ENCODE measurements around the gene CABCOCO1. TPM values are rescaled to one million over a fixed set of nuclear protein-coding genes. Genes with fewer than 3 reads are reported as not detected.
A peak's percentile ranks its signal among the peaks of the same experiment; 100 is the strongest.

CABCOCO1 gene
- total RNA-seq, 1 donor from 2014 or later = not detected

DNA sequence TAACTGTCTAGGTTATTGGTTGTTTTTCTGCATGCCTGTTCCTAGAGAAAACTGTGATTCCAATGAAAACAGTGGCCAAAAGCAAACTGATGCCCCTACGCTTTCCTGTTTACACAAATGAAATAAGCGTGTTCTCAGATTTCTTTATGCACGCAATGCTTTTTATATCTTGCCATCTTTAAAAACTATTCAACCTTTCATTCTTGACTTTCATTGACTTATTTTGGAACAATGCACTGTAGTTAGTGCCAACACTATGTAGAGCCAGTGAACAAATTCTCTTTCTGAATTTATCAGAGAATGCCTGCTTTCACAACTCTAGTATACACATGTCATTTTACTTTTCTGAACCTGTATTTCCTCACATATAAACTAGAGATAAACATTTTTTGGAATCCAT lies 86.6 kb downstream of the CABCOCO1 start:
- DNase-seq (ENCODE audit: low spot score, unreplicated experiment) = no peak
- TF ChIP-seq CTCF (IDR thresholded peaks at IDR 0.05; ENCODE audit: unreplicated experiment) = no peak
- H3K4me3 Mint-ChIP-seq (ENCODE audit: low read depth) = no peak overlapping the region
- no peaks in the 10 kb centered on the region for H3K36me3 Mint-ChIP-seq (ENCODE audit: insufficient read depth)
- peaks cover 3% of the 10 kb centered on the region for H3K9me3 Mint-ChIP-seq (ENCODE audit: low read depth)
- H3K4me1 Mint-ChIP-seq (ENCODE audit: low read depth) = peaks cover 48% of the 10 kb centered on the region
- H3K27me3 Mint-ChIP-seq = no peaks in the 10 kb centered on the region
- no peak overlapping the region for H3K27ac Mint-ChIP-seq

DNA sequence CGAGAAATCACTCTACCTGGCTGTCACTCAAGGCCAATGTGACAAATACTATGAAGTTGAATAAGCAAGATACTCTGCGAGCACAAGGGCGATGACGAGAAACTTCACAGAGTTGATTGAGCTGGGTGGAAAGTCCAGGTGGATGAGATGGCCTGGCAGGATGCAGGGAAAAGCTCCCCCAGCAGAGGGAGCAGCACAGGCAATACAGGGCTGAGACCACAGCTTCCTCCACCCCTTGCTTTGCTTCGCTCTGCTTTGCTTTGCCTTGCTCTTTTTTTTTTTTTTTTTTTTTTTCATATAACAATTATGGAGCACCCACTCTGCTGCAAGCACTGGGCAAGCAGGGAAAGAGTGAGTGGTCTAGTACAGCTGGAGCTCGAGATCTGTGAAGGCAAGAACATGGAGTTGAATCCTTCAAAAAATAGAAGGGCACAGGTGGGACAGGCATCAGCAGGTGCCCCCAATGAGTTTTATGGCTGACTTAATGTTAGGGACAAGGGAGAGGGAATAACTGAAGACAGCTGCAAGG lies 88.3 kb downstream of the CABCOCO1 start:
- Mint-ChIP-seq H3K27ac (peak overlapping the region; percentile 60), H3K9me3 (ENCODE audit: low read depth) (peaks cover 3% of the 10 kb centered on the region), H3K4me3 (ENCODE audit: low read depth) (no peak overlapping the region), H3K27me3 (no peaks in the 10 kb centered on the region), H3K36me3 (ENCODE audit: insufficient read depth) (no peaks in the 10 kb centered on the region), H3K4me1 (ENCODE audit: low read depth) (peaks cover 53% of the 10 kb centered on the region)
- peak; percentile 63 for TF ChIP-seq CTCF (IDR thresholded peaks at IDR 0.05; ENCODE audit: unreplicated experiment)
- peak; percentile 30 for DNase-seq (ENCODE audit: low spot score, unreplicated experiment)

GRCh38 chr10:61751599-61751998 lies 88.9 kb downstream of the CABCOCO1 start:
- no peak for DNase-seq (ENCODE audit: low spot score, unreplicated experiment)
- peak overlapping the region; percentile 60 for H3K27ac Mint-ChIP-seq
- no peaks in the 10 kb centered on the region for H3K36me3 Mint-ChIP-seq (ENCODE audit: insufficient read depth)
- peaks cover 50% of the 10 kb centered on the region for H3K4me1 Mint-ChIP-seq (ENCODE audit: low read depth)
- no peak for TF ChIP-seq CTCF (IDR thresholded peaks at IDR 0.05; ENCODE audit: unreplicated experiment)
- H3K9me3 Mint-ChIP-seq (ENCODE audit: low read depth) = peaks cover 3% of the 10 kb centered on the region
- H3K27me3 Mint-ChIP-seq = no peaks in the 10 kb centered on the region
- H3K4me3 Mint-ChIP-seq (ENCODE audit: low read depth) = no peak overlapping the region

- no peaks in the 10 kb centered on the region for H3K27me3 Mint-ChIP-seq
- TF ChIP-seq CTCF (IDR thresholded peaks at IDR 0.05; ENCODE audit: unreplicated experiment) = no peak
- H3K4me1 Mint-ChIP-seq (ENCODE audit: low read depth) = peaks cover 43% of the 10 kb centered on the region
- peaks cover 3% of the 10 kb centered on the region for H3K9me3 Mint-ChIP-seq (ENCODE audit: low read depth)
- no peaks in the 10 kb centered on the region for H3K36me3 Mint-ChIP-seq (ENCODE audit: insufficient read depth)
- H3K4me3 Mint-ChIP-seq (ENCODE audit: low read depth) = no peak overlapping the region
- peak overlapping the region; percentile 60 for H3K27ac Mint-ChIP-seq
- DNase-seq (ENCODE audit: low spot score, unreplicated experiment) = no peak
These were observed 89.6 kb downstream of the CABCOCO1 start for GRCh38 chr10:61752111-61753011.

DNA sequence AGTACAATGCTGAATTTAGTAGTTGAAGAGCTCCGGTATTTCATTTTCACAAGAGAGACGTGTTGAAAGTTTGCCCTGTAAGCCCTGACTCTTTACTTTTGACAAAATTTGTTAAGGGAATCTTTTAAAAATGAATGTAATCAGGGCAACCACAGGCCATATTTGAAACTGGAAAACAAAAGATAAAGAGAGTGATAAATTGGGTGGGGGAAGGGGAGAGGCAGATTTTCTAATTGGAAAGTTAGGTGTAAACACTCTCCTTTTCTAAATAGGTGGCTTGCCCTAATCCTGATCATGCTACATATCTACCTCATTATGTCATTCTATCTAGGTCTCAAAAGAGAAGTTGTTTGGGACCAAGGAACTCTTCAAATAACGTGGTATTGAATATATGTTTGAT lies 90.7 kb downstream of the CABCOCO1 start:
- peaks cover 36% of the 10 kb centered on the region for H3K4me1 Mint-ChIP-seq (ENCODE audit: low read depth)
- no peak overlapping the region for H3K4me3 Mint-ChIP-seq (ENCODE audit: low read depth)

More for the DNA sequence above, 90.7 kb downstream of the CABCOCO1 start:
- peaks cover 3% of the 10 kb centered on the region for H3K9me3 Mint-ChIP-seq (ENCODE audit: low read depth)
- no peaks in the 10 kb centered on the region for H3K36me3 Mint-ChIP-seq (ENCODE audit: insufficient read depth)
- H3K27me3 Mint-ChIP-seq = no peaks in the 10 kb centered on the region
- H3K27ac Mint-ChIP-seq = peak overlapping the region; percentile 78
- DNase-seq (ENCODE audit: low spot score, unreplicated experiment) = no peak
- no peak for TF ChIP-seq CTCF (IDR thresholded peaks at IDR 0.05; ENCODE audit: unreplicated experiment)

Data from progenitor cell of endocrine pancreas (in vitro differentiated cells).